Measurements from ENCODE around the gene ZNF692.
"Not testable (repeated sequence)": the region's sequence is repeated elsewhere in the genome, so short reads cannot be mapped to it uniquely, and the experiment has no call there.

Gene ZNF692

DNA sequence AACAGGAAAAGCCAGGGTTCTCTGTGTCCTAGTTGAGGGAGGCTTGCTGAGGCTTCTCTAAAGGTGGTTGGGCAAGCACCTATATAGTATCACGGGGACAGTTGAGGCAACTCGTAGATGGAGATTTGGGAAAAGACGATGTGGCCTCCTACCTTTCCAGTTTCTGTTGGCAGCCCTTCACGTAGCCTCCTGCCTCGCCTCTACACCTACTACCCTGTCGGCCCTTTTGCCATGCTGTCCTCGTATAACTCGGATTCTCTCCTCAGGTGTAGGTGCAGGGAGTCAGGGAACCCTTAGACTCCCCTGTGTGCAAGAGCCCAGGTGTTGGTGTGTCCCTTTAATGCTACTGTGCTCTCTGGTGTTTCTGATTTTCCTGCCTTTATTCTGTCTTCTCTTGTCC is 10.3 kb downstream of the ZNF692 start:
- no peak for DNase-seq

DNA sequence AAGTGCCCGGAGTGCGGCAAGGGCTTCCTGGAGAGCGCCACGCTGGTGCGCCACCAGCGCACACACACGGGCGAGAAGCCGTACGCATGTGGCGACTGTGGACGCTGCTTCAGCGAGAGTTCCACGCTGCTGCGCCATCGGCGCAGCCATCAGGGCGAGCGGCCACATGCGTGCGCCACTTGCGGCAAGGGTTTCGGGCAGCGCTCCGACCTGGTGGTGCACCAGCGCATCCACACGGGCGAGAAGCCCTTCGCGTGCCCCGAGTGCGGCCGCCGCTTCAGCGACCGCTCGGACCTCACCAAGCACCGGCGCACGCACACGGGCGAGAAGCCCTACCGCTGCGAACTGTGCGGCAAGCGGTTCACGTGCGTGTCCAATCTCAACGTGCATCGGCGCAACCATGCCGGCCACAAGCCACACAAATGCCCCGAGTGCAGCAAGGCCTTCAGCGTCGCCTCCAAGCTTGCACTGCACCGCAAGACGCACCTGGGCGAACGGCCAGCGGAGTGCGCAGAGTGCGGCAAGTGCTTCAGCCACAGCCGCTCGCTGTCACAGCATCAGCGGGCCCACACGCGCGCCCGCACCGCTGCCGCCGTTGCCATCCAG is 10.8 kb downstream of the ZNF692 start:
- DNase-seq, result no peak

GRCh38 chr1:248847181-248847955 is 11.5 kb downstream of the ZNF692 start:
- DNase-seq, result no peak

DNA sequence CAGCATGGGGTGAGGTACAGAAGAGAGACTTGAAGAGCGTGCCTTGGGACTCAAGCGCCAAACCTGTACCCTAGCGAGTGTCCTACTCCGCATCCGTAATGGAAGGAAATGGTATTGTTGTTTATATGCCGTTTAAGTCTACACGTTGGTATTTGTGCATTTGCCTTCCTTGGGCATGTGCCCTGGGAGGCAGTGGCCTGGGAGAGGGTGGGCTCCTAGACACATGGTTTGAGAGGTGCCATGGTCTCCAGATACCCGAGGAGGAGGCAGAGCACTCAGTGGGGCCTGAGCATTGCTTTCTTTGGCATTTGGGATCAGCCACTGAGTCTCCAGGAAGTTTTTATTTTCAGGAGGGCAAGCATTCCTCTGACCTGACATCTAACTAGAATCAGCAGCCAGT is 14.4 kb downstream of the ZNF692 start:
- DNase-seq, result no peak

DNA sequence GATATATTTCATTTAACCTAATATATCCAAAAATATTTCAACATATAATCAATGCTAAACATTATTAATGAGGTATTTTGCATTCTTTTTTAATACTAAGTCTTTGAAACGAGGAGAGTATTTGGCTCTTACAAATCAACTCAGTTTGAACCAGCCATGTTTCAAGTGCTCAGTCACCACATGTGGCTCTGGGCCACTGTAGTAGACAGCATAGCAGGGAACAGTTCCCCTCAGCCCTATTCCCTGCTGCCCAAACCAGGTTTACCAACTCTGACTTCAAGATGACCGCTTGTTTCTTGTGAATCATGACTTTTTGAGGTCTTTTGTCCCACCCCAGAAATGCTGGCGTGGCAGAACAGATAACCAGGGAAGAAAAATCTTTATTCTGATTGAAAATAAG is 15.2 kb downstream of the ZNF692 start:
- DNase-seq, result no peak

DNA sequence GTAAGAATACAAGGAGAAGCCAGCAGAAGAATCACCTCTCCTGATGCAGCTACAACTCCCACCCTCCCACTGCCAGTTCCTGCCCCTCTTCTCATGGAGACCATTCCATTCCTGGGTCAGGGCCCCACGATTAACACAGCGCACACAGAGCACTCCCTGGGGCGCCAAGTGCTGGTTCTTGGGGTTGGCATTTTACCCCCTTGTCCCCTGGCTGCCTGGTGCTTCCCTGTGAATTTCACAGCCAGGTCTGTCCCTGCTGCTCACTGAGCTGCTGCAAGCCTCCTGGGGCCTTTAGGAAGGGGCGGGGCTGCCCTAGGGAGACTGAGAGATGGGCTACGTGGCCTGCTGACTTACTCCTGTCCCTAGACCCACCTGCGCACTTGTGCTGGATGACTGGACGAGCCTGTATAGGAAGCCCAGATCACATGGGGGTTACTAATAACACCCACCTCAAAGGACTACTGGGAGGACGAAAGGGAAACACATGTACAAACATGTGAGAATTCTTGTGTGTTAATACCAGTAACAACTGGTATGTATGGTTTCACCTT is 16.0 kb downstream of the ZNF692 start:
- peak; percentile 20 for DNase-seq

DNA sequence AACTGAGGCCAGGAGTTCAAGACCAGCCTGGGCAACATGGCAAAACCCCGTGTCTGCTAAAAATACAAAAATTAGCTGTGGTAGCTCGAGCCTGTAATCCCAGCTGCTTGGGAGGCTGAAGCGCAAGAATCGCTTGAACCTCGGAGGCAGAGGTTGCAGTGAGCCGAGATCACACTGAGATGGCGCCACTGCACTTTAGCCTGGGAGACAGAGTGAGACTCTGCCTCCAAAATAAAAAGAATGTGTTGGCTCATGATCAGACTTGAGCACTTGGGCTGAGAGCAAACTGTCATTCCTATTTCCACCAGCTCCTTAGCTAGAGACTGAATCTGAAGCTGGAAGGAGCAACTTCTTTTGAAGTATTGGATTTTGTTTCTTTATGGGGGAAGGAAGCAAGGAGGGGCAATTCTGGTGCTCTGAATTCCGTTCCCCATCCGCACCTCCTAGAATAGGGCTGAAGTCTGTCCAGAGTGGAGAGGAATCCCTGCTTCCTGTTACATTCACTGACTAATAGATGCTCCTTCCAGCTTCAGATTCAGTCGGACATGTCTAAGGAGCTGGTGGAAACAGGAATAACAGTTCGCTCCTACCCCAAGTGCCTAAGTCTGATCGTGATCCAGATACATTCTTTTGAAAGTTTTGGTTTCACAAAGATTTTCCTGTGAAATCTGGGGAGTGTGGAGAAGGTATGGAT is 17.0 kb downstream of the ZNF692 start:
- peak; percentile 38 for DNase-seq

DNA sequence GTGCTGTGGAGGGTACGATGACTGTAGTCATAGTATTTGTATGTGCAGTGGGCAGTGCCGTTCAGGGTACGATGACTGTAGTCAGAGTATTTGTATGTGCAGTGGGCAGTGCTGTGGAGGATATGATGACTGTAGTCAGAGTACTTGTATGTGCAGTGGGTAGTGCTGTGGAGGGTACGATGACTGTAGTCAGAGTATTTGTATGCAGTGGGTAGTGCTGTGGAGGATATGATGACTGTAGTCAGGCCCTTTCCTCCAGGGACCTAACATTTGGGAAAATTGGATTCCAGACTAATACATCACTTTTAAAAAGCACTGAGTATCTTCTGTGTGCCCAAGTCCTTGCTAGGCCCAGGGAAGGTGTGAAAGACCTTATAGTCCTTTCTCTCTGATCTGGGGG is 17.9 kb downstream of the ZNF692 start:
- DNase-seq, result no peak

DNA sequence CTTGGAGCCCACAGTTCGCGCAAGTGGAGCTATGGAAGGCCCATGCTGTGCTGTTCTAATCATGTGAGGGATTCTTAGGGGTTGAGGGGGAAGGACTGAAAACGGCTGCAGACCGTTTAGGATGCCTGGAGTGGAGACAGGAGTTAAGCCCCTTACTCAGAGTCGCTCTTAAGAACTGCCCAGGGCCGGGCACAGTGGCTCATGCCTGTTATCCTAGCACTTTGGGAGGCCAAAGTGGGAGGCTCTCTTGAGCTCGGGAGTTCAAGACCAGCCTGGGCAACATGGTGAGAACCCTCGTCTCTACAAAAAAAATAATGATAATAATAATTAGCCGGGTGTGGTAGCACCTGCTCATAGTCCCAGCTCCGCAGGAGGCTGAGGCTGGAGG is 19.7 kb downstream of the ZNF692 start:
- no peak for DNase-seq

- peak; percentile 96 for DNase-seq
Measured at GRCh38 chr1:248838357-248839167, 20.3 kb downstream of the ZNF692 start.

DNA sequence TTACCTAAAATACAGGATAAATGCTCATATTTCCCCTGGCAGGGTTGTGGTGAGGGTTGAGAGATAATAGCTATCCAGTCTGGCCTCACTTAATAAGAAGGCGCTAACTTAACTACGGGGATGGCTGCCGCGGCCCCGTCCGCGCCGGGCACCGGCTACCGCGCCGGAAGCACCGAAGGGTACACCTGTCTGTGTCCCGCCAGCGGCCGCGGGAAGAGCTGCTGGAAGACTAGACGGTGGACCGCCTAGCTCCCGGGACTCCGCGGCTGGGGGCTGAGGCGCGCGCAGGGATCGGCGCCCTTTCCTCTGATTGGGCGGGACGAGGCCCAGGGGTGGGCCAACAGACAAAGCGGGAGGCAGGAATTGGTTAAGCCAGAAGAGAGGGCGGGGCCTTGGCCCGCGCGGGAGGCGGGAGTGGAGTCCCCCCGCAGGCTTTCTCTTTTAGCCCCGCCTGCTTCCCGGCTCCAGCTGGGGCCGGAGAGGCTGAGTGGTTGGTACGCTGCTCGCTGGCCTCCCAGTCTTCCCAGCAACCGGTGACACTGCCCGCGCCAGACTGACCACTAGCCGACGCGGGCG is 21.0 kb downstream of the ZNF692 start, which contains the start of gene ZNF672:
ZNF672 (plus strand) TSS at position 444 of the 576 bp plus-strand sequence. CDS start 9,051 bp downstream, outside the sequence.
- DNase-seq, result peak; percentile 99

DNA sequence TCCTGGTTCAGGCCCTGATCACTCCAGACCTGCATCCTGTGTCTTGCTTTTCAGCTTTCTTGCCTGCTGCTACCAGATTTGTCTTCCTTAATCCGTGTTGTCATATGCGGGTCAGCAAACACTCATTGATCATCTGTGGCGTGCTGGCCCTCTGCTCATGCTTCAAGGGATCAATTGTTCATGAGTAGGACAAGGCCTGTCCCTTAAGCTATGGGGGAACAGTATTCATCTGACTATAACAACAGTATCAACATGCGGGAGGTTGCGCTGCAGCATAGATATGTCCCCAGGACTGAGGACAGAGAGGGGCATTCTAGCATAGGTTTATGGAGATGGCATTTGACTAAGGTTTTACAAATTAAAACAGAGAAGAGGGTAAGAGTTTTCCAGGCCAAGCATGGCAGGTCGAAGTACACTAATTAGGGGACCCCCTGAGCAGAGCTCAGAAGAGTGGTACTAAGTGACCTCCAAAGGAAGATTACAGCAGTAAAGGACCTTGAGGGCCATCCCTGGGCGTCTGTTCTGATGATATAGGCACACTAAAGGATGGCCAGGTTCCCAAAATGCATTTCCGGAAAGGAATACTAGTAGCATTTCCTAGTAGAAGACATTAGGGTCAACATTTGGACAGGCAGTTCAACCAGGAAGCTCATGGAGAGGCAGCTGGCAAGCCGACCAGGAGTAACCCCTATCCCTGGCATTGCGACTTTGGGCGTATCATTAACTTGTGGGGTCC is 21.7 kb downstream of the ZNF692 start:
- DNase-seq, result no peak

DNA sequence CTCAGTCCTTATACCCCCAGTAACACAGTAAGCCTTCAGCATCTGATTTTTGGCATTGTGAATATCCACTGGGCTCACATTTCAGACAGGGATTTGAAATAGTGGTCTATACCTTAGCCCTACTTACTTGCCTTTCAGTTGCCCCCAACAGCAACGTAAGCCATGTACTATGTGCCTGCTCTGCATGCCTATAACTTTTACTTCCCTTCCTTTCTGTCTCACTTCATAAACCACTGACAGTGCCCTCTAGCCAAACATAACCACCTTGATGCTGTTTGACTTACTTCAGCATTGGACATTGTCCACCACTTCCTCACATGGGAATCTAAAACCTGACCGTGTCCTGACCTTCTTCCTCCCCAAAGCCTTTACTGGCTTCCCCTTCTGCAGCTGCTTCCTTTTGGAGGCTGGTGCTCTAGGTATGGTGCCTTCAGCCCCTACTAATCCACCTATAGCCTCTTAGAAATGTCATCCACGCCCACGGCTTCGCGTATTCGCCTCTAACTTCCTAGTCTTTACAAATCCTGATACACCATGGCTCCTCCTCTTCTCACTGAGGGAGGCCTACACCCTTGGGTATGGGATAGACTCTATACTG is 24.4 kb downstream of the ZNF692 start:
- peak; percentile 40 for DNase-seq

DNA sequence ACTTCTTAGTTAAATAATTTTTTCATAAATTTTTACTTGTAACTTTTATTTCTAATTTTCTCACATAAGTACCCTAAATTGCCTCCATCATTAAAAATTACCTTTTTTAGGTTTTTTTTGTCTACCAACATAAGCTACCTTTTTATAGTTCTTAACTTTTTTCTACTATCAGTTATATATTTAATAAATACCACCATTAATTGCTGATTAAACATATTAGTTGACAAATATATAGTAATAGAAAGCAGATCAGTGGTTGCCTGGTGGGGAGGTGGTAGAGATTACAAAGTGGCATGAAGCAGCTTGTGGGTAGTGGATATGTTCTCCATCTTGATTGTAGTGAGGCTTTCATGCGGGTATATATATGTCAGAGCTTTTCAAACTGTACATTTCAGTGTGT is 27.0 kb downstream of the ZNF692 start:
- no peak for DNase-seq

DNA sequence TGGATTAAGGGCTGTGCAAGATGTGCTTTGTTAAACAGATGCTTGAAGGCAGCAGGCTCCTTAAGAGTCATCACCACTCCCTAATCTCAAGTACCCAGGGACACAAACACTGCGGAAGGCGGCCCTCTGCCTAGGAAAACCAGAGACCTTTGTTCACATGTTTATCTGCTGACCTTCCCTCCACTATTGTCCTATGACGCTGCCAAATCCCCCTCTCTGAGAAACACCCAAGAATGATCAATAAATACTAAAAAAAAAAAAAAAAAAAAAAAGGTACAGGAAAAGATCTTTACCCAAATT is 28.2 kb downstream of the ZNF692 start:
- DNase-seq, result not testable (repeated sequence)

- peak; percentile 90 for DNase-seq
Measured at GRCh38 chr1:248828845-248829244, 30.0 kb downstream of the ZNF692 start.

GRCh38 chr1:248825909-248826760 is 32.8 kb downstream of the ZNF692 start, which contains the start of gene SH3BP5L:
SH3BP5L (minus strand) TSS chr1:248825915; CDS start chr1:248824935, 980 bp downstream.
- peak; percentile 99 for DNase-seq

- no peak for DNase-seq
Measured at GRCh38 chr1:248825573-248825908, 33.3 kb downstream of the ZNF692 start.

- no peak for DNase-seq
Measured at GRCh38 chr1:248825136-248825535, 33.7 kb downstream of the ZNF692 start.

GRCh38 chr1:248824701-248825100 is 34.2 kb downstream of the ZNF692 start:
- DNase-seq, result no peak
